IMR-90 (cell line): ENCODE data around the gene PRR5L. TPM values are rescaled to one million over a fixed set of nuclear protein-coding genes. Genes with fewer than 3 reads are reported as not detected.

Experiments used
- ATAC-seq: fragments of 200-7000 bp; cut with Tn5 transposase; 2 replicates; pipeline ENCODE4 v1.9.1; 2020; ENCODE audit warnings: low read depth, mild to moderate bottlenecking, moderate library complexity
- BruUV-seq: library from RNA; stranded (reverse); fragments of 400-500 nt; replicated peaks from 2 replicates; lab custom pipeline; 2021; lab: Mats Ljungman, UMichigan
- CTCF ChIA-PET: fragments of 300-600 bp; formaldehyde crosslinking; extraction: SDS; loops from one replicate; lab custom pipeline; 2021; ENCODE audit warnings: antibody characterized with exemption; lab: Yijun Ruan, JAX
- POLR2A ChIA-PET: fragments of 300-600 bp; sonication (Branson Sonifier 250); formaldehyde crosslinking; loops from one replicate; lab custom pipeline; 2022; ENCODE audit warnings: antibody characterized with exemption; ENCODE audit not compliant: unreplicated experiment; lab: Charles Lee
- DNase-seq: peaks from one replicate; pipeline ENCODE4 v3.0.0; 2013
- H2AFZ ChIP-seq: replicated peaks from 2 replicates; pipeline ENCODE3; 2013; ENCODE audit warnings: low read length, mild to moderate bottlenecking; ENCODE audit not compliant: poor library complexity
- H2AK5ac ChIP-seq: 2 replicates; pipeline ENCODE4 v1.6.1; 2013; ENCODE audit warnings: low read depth, low read length, inconsistent platforms
- H2AK9ac ChIP-seq: replicated peaks from 2 replicates; pipeline ENCODE3; 2013; ENCODE audit warnings: mild to moderate bottlenecking, low read depth, low read length, moderate library complexity; ENCODE audit not compliant: poor library complexity
- H2BK120ac ChIP-seq: 2 replicates; pipeline ENCODE4 v1.6.1; 2013; ENCODE audit warnings: low read depth, low read length, inconsistent platforms
- H2BK15ac ChIP-seq: 3 replicates; pipeline ENCODE4 v1.6.1; 2013; ENCODE audit warnings: low read depth, low read length, inconsistent platforms
- H2BK20ac ChIP-seq: 2 replicates; pipeline ENCODE4 v1.6.1; 2013; ENCODE audit warnings: low read depth, mild to moderate bottlenecking, inconsistent platforms, low read length, moderate library complexity
- H2BK5ac ChIP-seq: 2 replicates; pipeline ENCODE4 v1.6.1; 2013; ENCODE audit warnings: mild to moderate bottlenecking, low read depth, low read length, inconsistent platforms; ENCODE audit not compliant: poor library complexity, severe bottlenecking
- H3K14ac ChIP-seq: replicated peaks from 2 replicates; pipeline ENCODE4 v1.6.1; 2013; ENCODE audit warnings: low read depth, low read length, inconsistent platforms
- H3K18ac ChIP-seq: 2 replicates; pipeline ENCODE4 v1.6.1; 2013; ENCODE audit warnings: low read depth, low read length, control low read depth
- H3K23ac ChIP-seq: 2 replicates; pipeline ENCODE4 v1.6.1; 2013; ENCODE audit warnings: low read depth, low read length, inconsistent platforms
- H3K27ac ChIP-seq: 2 replicates; pipeline ENCODE4 v1.5.1; 2013; ENCODE audit warnings: mild to moderate bottlenecking, control low read depth, low read length; ENCODE audit not compliant: insufficient read depth
- H3K27me3 ChIP-seq: 2 replicates; pipeline ENCODE4 v1.6.1; 2013; ENCODE audit warnings: low read length; ENCODE audit not compliant: control insufficient read depth, insufficient read depth
- H3K36me3 ChIP-seq: 2 replicates; pipeline ENCODE4 v1.6.1; 2013; ENCODE audit warnings: low read length, mixed read lengths; ENCODE audit not compliant: control insufficient read depth, insufficient read depth
- H3K4ac ChIP-seq: 2 replicates; pipeline ENCODE4 v1.6.1; 2013; ENCODE audit warnings: low read depth, low read length, inconsistent platforms
- H3K4me1 ChIP-seq: 2 replicates; pipeline ENCODE4 v1.6.1; 2013; ENCODE audit warnings: low read length, mixed read lengths; ENCODE audit not compliant: control insufficient read depth, insufficient read depth
- H3K4me2 ChIP-seq: 2 replicates; pipeline ENCODE4 v1.6.1; 2013; ENCODE audit warnings: low read depth, mild to moderate bottlenecking, control low read depth, low read length, moderate library complexity
- H3K4me3 ChIP-seq: 2 replicates; pipeline ENCODE4 v1.5.1; 2013; ENCODE audit warnings: low read depth, mild to moderate bottlenecking, control low read depth, low read length, moderate library complexity; ENCODE audit not compliant: insufficient read depth
- H3K56ac ChIP-seq: 2 replicates; pipeline ENCODE4 v1.6.1; 2013; ENCODE audit warnings: low read length, inconsistent platforms; ENCODE audit not compliant: insufficient read depth; ENCODE audit errors: extremely low read depth
- H3K79me1 ChIP-seq, 2 experiments: 2 replicates each; pipeline ENCODE4 v1.6.1; 2013; ENCODE audit warnings: low read length in 2 of 2, inconsistent platforms in 1 of 2, low read depth in 1 of 2
- H3K9ac ChIP-seq: 2 replicates; pipeline ENCODE4 v1.6.1; 2013; ENCODE audit warnings: low read depth, low read length, control low read depth
- H3K9me1 ChIP-seq: 2 replicates; pipeline ENCODE4 v1.6.1; 2013; ENCODE audit warnings: low read length, inconsistent platforms; ENCODE audit not compliant: insufficient read depth
- H3K9me3 ChIP-seq: 2 replicates; pipeline ENCODE4 v1.6.1; 2013; ENCODE audit warnings: low read length; ENCODE audit not compliant: control insufficient read depth, insufficient read depth
- H4K20me1 ChIP-seq: 2 replicates; pipeline ENCODE4 v1.6.1; 2013; ENCODE audit warnings: low read length, inconsistent platforms; ENCODE audit not compliant: insufficient read depth
- H4K5ac ChIP-seq: 2 replicates; pipeline ENCODE4 v1.6.1; 2013; ENCODE audit warnings: mild to moderate bottlenecking, low read depth, low read length, control low read depth
- H4K8ac ChIP-seq, 2 experiments: 2 replicates each; pipeline ENCODE4 v1.6.1; 2013; ENCODE audit warnings: low read depth in 2 of 2, low read length in 2 of 2, control low read depth in 1 of 2, inconsistent platforms in 1 of 2
- H4K91ac ChIP-seq: 2 replicates; pipeline ENCODE4 v1.6.1; 2013; ENCODE audit warnings: low read depth, low read length, inconsistent platforms; ENCODE audit not compliant: insufficient read depth
- BHLHE40 ChIP-seq: fragments of 150-350 bp; IDR thresholded peaks from 2 replicates; pipeline ENCODE4 v1.6.1; 2016; ENCODE audit warnings: mild to moderate bottlenecking, low read depth, low read length
- CEBPB ChIP-seq: IDR thresholded peaks from 2 replicates; pipeline ENCODE4 v1.6.1; 2012; ENCODE audit warnings: low read depth, low read length, improper control_type of control experiment
- CHD1 ChIP-seq: IDR thresholded peaks from 2 replicates; pipeline ENCODE4 v1.6.1; 2012; ENCODE audit warnings: low read depth, low read length, improper control_type of control experiment
- FOS ChIP-seq: fragments of 150-350 bp; IDR thresholded peaks from 2 replicates; pipeline ENCODE4 v1.6.1; 2016; ENCODE audit warnings: low read depth, low read length
- MAFK ChIP-seq: IDR thresholded peaks from 2 replicates; pipeline ENCODE4 v1.6.1; 2012; ENCODE audit warnings: low read depth, low read length, improper control_type of control experiment
- MAZ ChIP-seq: IDR thresholded peaks from 2 replicates; pipeline ENCODE4 v1.6.1; 2012; ENCODE audit warnings: low read depth, mild to moderate bottlenecking, low read length, improper control_type of control experiment, moderate library complexity, borderline replicate concordance
- MXI1 ChIP-seq: IDR thresholded peaks from 2 replicates; pipeline ENCODE4 v1.6.1; 2012; ENCODE audit warnings: low read depth, mild to moderate bottlenecking, low read length, moderate library complexity, borderline replicate concordance
- NFE2L2 ChIP-seq: fragments of 150-350 bp; IDR thresholded peaks from 2 replicates; pipeline ENCODE4 v1.6.1; 2016; ENCODE audit warnings: low read depth, mild to moderate bottlenecking, low read length
- POLR2A ChIP-seq: IDR thresholded peaks from 2 replicates; pipeline ENCODE4 v1.6.1; 2012; ENCODE audit warnings: mild to moderate bottlenecking, low read depth, low read length
- RAD21 ChIP-seq: IDR thresholded peaks from 2 replicates; pipeline ENCODE4 v1.6.1; 2012; ENCODE audit warnings: low read length, improper control_type of control experiment
- RCOR1 ChIP-seq: IDR thresholded peaks from 2 replicates; pipeline ENCODE4 v1.6.1; 2012; ENCODE audit warnings: mild to moderate bottlenecking, low read length, improper control_type of control experiment; ENCODE audit not compliant: insufficient replicate concordance
- RFX5 ChIP-seq: IDR thresholded peaks from 2 replicates; pipeline ENCODE4 v1.8.0; 2012; ENCODE audit warnings: low read depth, mild to moderate bottlenecking, low read length, moderate library complexity
- SMC3 ChIP-seq: fragments of 150-350 bp; IDR thresholded peaks from 2 replicates; pipeline ENCODE4 v1.6.1; 2016; ENCODE audit warnings: low read depth, mild to moderate bottlenecking, antibody characterized with exemption, low read length, moderate library complexity
- WGBS, 2 experiments: methylation state at CpG; one replicate each; pipeline versions ENCODE4 v1.1.5 to v1.1.7; 2013; ENCODE audit warnings: missing lambda C conversion rate in 2 of 2; ENCODE audit not compliant: insufficient read length in 1 of 2; ENCODE audit errors: extremely low coverage in 2 of 2; 5-methylcytosine and 5-hydroxymethylcytosine counted together
- dilution Hi-C: fragments of 300-500 bp; cut with HindIII; formaldehyde crosslinking; loops from one replicate; pipeline ENCODE4 v1.14.3; 2018; ENCODE audit warnings: low sequenced_read_pairs; ENCODE audit not compliant: unreplicated experiment
- in situ Hi-C: fragments of 300-500 bp; cut with MboI; formaldehyde crosslinking; loops from 3 replicates; pipeline ENCODE4 v1.14.3; 2019; ENCODE audit warnings: low sequenced_read_pairs, inconsistent platforms, mixed read lengths
- intact Hi-C: fragments of 100-400 bp; cut with micrococcal nuclease; formaldehyde crosslinking; loops from 2 replicates; pipeline ENCODE4 v1.10.0; 2022
- polyA plus RNA-seq, 3 experiments: library from polyadenylated mRNA; depleted of rRNA; stranded (reverse); fragments of >200 nt; gene quantifications; 2 replicates each; pipeline ENCODE4 v1.2.3, GENCODE V29; 2012; ENCODE audit warnings: low replicate concordance in 1 of 3
- total RNA-seq: library from RNA; depleted of rRNA; stranded (reverse); fragments of >200 nt; gene quantifications from 2 replicates; pipeline ENCODE4 v1.2.3, GENCODE V29; 2012
- TF ChIP-seq, protein P1 (sequence below): fragments of 150-350 bp; IDR thresholded peaks from 2 replicates; pipeline ENCODE4 v1.6.1; 2017; ENCODE audit warnings: mild to moderate bottlenecking, antibody characterized with exemption, low read length, low read depth
- TF ChIP-seq, protein P2 (sequence below): fragments of 150-350 bp; IDR thresholded peaks from 2 replicates; pipeline ENCODE4 v1.6.1; 2016; ENCODE audit warnings: low read depth, mild to moderate bottlenecking, low read length, moderate library complexity, borderline replicate concordance
- TF ChIP-seq, protein P3 (sequence below): conservative IDR thresholded peaks from 2 replicates; pipeline ENCODE4 v1.5.1; 2012; ENCODE audit warnings: mild to moderate bottlenecking, low read depth, low read length, improper control_type of control experiment

PRR5L gene
- total and polyA plus RNA-seq, 2 of the 4 experiments (the other 2 are of a cell fraction) = 2.9 to 3.6 TPM

DNA sequence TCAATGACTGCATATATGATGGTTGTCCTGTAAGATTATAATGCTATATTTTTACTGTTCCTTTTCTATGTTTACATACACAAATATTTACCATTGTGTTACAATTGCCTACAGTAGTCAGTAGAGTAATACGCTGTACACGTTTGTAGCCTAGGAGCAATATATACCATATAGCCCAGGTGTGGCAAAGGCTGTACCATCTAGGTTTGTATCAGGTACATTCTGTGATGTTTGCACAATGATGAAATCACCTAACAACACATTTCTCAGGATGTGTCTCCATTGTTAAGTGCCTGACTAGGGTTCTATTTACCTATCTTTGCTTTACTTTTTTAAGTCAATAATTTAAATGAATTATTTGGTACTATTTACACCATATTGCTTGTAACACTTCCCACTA lies 21.9 kb downstream of the PRR5L start:
- H3K27me3 ChIP-seq = peaks cover 59% of the 10 kb centered on the region
- no peak overlapping the region for H3K4me2 ChIP-seq
- H3K23ac ChIP-seq = no peak overlapping the region
- no peak overlapping the region for H2BK120ac ChIP-seq
- ChIA-PET CTCF (no interaction called here), POLR2A (no interaction called here)
- H3K79me1 ChIP-seq = no peaks in the 10 kb centered on the region
- no peak overlapping the region for H2BK20ac ChIP-seq
- TF ChIP-seq, protein P1, sequence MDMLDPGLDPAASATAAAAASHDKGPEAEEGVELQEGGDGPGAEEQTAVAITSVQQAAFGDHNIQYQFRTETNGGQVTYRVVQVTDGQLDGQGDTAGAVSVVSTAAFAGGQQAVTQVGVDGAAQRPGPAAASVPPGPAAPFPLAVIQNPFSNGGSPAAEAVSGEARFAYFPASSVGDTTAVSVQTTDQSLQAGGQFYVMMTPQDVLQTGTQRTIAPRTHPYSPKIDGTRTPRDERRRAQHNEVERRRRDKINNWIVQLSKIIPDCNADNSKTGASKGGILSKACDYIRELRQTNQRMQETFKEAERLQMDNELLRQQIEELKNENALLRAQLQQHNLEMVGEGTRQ = no peak
- TF ChIP-seq, protein P2, sequence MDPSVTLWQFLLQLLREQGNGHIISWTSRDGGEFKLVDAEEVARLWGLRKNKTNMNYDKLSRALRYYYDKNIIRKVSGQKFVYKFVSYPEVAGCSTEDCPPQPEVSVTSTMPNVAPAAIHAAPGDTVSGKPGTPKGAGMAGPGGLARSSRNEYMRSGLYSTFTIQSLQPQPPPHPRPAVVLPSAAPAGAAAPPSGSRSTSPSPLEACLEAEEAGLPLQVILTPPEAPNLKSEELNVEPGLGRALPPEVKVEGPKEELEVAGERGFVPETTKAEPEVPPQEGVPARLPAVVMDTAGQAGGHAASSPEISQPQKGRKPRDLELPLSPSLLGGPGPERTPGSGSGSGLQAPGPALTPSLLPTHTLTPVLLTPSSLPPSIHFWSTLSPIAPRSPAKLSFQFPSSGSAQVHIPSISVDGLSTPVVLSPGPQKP = no peak
- TF ChIP-seq MAFK (no peak), RCOR1 (no peak), BHLHE40 (no peak), FOS (no peak), CHD1 (no peak), RFX5 (no peak), SMC3 (no peak), MAZ (no peak), MXI1 (no peak), NFE2L2 (no peak), POLR2A (no peak), RAD21 (no peak), CEBPB (no peak)
- TF ChIP-seq, protein P3, sequence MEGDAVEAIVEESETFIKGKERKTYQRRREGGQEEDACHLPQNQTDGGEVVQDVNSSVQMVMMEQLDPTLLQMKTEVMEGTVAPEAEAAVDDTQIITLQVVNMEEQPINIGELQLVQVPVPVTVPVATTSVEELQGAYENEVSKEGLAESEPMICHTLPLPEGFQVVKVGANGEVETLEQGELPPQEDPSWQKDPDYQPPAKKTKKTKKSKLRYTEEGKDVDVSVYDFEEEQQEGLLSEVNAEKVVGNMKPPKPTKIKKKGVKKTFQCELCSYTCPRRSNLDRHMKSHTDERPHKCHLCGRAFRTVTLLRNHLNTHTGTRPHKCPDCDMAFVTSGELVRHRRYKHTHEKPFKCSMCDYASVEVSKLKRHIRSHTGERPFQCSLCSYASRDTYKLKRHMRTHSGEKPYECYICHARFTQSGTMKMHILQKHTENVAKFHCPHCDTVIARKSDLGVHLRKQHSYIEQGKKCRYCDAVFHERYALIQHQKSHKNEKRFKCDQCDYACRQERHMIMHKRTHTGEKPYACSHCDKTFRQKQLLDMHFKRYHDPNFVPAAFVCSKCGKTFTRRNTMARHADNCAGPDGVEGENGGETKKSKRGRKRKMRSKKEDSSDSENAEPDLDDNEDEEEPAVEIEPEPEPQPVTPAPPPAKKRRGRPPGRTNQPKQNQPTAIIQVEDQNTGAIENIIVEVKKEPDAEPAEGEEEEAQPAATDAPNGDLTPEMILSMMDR = no peak
- no peak overlapping the region for H3K56ac ChIP-seq
- no peak overlapping the region for H2AK9ac ChIP-seq
- in situ Hi-C loops = no loop called here
- H4K91ac ChIP-seq = no peak overlapping the region
- no peaks in the 10 kb centered on the region for H3K4me1 ChIP-seq
- H3K36me3 ChIP-seq = no peaks in the 10 kb centered on the region
- no CpG with 5 or more reads among the region's 2 CpGs for WGBS, 2 experiments
- H2BK5ac ChIP-seq = no peak overlapping the region
- no peak overlapping the region for H2AFZ ChIP-seq
- H4K8ac ChIP-seq = no peak overlapping the region
- no peak overlapping the region for H3K9ac ChIP-seq
- no peak overlapping the region for H2AK5ac ChIP-seq
- BruUV-seq = no TSS peak
- no peaks in the 10 kb centered on the region for H3K9me1 ChIP-seq
- H3K4me3 ChIP-seq = no peak overlapping the region
- DNase-seq (no peak), ATAC-seq (no peak)
- H4K5ac ChIP-seq = no peak overlapping the region
- H3K27ac ChIP-seq = no peak overlapping the region
- H3K9me3 ChIP-seq = no peaks in the 10 kb centered on the region
- H3K4ac ChIP-seq = no peak overlapping the region
- dilution Hi-C loops = no loop called here
- H3K18ac ChIP-seq = no peak overlapping the region
- no peak overlapping the region for H2BK15ac ChIP-seq
- no peak overlapping the region for H3K14ac ChIP-seq
- intact Hi-C loops = no loop called here
- no peaks in the 10 kb centered on the region for H4K20me1 ChIP-seq
